Activated CD8-positive, alpha-beta memory T cell treated with anti-CD3 and anti-CD28 coated beads, Interleukin-2, amount 50 U/mL, for 1 hour (primary cell): Measurements from ENCODE around the gene HMGN1.

Experiments used
- DNase-seq: peaks from one replicate; pipeline ENCODE4 v3.0.0-alpha.2; 2020; ENCODE audit errors: extremely low read depth

The HMGN1 gene

GRCh38 chr21:39300587-39300986, 48.3 kb downstream of the HMGN1 start:
- no peak for DNase-seq

GRCh38 chr21:39296891-39297290, 52.0 kb downstream of the HMGN1 start:
- DNase-seq = no peak
